ENCODE results near the gene TSEN54.

Gene TSEN54

GRCh38 chr17:75526555-75527270, 10.4 kb downstream of the TSEN54 start:
- DNase-seq = no peak
- in situ Hi-C loops (cut with HindIII; ENCODE audit: low pct_ligation_motif_present, low pct_unique_long_range_greater_than_20kb, low sequenced_read_pairs) = no loop called here

DNA sequence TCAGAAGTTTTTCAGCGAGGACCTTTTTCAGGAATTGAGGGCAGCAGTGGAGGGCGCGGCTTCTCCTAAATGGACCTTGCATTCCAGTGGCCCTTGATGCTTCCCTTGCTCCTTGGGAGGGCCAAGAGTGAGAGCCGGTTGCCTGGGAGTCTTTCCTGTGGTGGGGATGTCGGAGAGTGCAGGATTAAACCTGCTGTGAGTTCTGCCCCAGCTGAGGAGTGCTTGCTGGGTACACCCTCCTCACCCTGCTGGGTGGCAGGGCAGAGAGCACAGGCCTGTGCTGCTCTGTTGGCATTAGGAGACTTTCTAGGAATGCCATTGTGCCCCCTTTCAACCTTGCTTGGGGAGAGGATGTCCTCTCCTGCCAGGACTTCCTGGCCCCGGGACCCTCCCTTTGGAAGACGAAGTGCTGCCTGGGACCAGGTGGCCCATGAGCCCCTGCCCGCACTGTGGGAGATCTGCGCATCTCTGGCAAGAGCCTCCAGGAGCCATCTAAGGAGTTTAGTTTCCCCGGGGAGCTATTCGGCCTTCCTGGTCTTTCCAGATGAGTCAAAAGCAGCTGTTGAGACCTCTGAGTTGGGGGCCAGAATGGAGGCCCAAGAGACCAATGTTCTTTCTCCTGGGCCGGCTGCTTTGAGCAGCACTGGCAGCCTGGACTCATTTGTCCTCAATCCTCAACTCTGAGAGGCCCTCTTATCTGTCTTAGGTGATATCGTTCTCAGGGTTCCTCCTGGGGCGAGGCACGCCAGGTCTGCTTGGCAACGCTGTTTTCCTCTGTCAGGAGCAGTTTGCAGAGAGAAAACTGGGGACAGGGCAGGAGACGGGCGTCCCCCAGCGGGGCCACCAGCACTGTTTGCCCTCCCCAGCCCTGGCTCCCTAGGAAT, 14.8 kb downstream of the TSEN54 start:
- DNase-seq = no peak
- in situ Hi-C loops (cut with HindIII; ENCODE audit: low pct_ligation_motif_present, low pct_unique_long_range_greater_than_20kb, low sequenced_read_pairs) = no loop called here

- DNase-seq = no peak
Observed at GRCh38 chr17:75531721-75532072, 15.4 kb downstream of the TSEN54 start.

DNA sequence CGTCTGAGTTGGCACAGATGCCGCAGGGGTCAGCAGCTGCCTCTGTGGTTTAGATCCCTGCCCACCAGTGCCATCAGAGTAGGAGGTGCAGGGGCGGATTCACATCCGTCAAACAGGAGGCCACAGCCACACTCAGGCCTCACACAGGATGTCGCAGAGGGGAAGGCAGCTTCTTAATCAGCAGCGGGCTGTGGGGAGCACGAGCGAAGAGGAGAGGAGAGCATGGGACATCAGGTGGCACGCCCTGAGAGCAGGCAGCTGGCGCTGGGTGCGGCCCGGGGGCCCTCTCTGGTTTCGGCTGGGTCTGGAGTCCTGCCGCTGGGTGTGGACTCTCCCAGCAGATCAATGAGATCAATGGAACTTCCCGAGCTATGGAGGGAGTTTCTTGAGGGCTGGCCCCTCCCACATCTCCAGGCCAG, 18.8 kb downstream of the TSEN54 start:
- DNase-seq = no peak
- in situ Hi-C loops (cut with HindIII; ENCODE audit: low pct_ligation_motif_present, low pct_unique_long_range_greater_than_20kb, low sequenced_read_pairs) = no loop called here

More at GRCh38 chr17:75531721-75532072, 15.4 kb downstream of the TSEN54 start:
- in situ Hi-C loops (cut with HindIII; ENCODE audit: low pct_ligation_motif_present, low pct_unique_long_range_greater_than_20kb, low sequenced_read_pairs) = no loop called here

DNA sequence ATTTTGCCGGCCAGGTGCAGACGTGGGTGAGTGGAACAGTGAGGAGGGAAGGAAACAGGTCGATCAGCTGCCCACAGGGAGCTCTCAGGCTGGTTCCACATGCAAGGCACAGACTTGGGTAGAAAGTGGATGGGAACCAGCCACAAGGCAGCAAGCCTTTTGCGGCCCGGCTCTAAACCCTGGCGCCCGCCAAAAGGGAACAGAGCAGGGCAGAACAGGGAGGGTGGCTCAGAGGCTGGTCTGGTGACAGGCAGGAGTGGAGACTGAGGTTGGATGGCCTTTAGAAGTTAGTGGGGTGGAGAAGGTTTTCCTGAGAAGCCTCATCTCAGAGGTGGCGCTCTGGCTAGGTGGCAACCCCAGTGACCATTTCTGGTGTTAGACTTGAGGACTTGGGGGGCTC, 19.5 kb downstream of the TSEN54 start:
- DNase-seq = no peak
- in situ Hi-C loops (cut with HindIII; ENCODE audit: low pct_ligation_motif_present, low pct_unique_long_range_greater_than_20kb, low sequenced_read_pairs) = no loop called here

- DNase-seq = no peak
- in situ Hi-C loops (cut with HindIII; ENCODE audit: low pct_ligation_motif_present, low pct_unique_long_range_greater_than_20kb, low sequenced_read_pairs) = no loop called here
Observed at GRCh38 chr17:75536366-75536765, 20.0 kb downstream of the TSEN54 start.

DNA sequence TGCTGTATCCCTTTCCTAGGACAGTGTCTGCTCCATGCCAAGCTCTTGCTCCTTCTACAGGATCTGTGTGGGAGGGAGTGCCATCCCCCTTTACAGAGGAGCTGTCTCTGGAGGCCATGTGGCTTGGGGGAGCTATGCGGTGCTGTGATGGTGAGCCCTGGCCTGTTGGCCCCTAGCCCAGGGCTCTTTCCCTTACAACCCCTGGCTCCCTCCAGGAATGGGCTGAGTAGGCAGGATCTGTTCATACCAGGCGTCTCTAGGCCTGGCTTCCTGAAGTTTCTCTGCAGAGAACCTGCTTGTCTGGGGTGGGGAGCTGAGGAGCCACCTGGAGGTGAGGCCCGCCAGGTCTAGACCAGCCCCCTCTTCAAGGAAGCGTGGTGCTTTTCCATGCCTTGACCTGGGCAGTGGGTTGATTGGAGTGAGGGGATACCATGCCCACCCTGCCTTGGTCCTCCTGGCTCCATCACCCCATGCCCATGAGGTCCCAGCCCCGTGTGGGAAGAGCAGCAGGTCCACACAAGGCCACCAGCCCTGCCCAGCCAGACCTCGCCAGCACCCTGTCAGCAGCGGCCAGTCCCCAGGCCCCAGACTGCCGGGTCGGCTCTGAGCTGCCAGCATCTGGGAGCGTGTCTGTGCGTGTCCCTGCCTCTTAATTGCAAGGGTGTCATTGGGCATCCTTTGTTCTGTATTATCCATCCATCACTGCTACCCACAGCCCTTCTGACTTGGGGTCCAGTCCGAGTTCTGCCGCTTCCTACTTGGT, 23.8 kb downstream of the TSEN54 start:
- in situ Hi-C loops (cut with HindIII; ENCODE audit: low pct_ligation_motif_present, low pct_unique_long_range_greater_than_20kb, low sequenced_read_pairs) = no loop called here
- DNase-seq = no peak

- no peak for DNase-seq
- in situ Hi-C loops (cut with HindIII; ENCODE audit: low pct_ligation_motif_present, low pct_unique_long_range_greater_than_20kb, low sequenced_read_pairs) = no loop called here
Observed at GRCh38 chr17:75540923-75541503, 24.7 kb downstream of the TSEN54 start.

- in situ Hi-C loops (cut with HindIII; ENCODE audit: low pct_ligation_motif_present, low pct_unique_long_range_greater_than_20kb, low sequenced_read_pairs) = no loop called here
- DNase-seq = no peak
Observed at GRCh38 chr17:75542229-75542628, 25.9 kb downstream of the TSEN54 start.

DNA sequence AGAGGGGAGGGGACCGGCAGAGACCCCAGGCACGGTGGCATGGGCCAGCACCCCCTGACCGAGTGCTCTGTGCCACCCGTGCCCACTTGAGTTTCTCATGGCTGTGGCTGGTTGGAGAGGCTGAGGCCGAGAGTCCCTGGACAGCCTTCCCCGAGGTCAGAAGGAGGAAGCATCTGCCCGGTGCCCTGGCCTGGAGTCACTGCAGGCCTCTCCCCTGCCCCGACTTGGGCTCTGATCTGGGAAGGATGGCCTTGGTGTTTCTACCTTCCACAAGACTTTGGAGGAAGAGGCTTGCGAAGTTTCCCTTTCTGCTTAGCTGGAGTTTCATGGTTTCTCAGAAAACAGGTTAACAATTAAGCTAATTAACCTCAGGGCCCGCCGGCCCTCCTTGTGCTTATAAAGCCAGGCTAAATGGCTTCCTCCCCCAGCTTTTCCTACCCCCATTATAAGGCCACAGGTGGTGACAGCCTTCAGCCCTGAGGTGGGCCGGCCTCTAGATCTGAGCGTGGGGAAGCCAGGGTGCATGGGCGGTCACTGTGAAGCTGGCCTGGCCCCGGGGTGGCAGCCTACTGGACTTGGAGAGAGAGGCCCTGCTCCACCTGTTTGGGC, 26.5 kb downstream of the TSEN54 start:
- in situ Hi-C loops (cut with HindIII; ENCODE audit: low pct_ligation_motif_present, low pct_unique_long_range_greater_than_20kb, low sequenced_read_pairs) = no loop called here
- no peak for DNase-seq

DNA sequence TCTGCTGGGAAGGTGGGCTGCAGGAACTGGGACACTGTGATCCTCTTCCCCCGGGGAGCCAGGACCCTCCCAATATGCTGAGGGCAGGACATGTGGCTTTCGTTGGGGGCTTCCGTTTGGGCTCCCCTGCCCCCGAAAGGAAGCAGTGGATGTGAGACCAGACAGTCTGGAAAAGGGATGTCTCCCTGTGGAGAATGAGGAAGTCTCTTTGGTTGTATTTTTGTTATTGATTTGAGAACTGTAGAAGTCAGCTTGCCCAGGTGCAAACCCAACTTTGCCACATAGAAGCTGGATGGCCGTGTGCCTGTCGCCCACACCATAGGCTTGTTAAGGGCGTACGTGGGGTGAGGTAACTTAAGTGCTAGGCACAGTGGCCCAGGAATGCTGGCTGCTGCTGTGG, 27.9 kb downstream of the TSEN54 start:
- in situ Hi-C loops (cut with HindIII; ENCODE audit: low pct_ligation_motif_present, low pct_unique_long_range_greater_than_20kb, low sequenced_read_pairs) = no loop called here
- DNase-seq = no peak

DNA sequence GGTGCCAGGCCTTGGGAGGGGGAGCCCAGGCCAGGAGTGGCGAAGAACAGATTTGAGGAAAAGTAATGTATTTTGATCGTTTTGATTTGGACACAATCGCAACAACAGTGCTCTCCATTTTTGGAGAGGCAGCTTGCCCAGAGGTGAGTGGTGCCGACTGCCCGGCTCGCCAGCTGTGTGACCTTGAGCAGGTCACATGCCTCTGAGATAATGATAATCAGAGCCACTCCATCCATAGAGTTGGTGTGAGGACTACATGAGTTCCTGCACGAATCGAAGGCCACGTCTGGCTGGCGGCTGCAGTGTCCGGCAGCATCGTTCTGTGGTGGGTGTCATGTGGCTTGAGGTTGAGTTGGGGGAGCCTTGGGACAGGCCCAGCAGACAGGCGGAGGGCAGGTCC, 29.9 kb downstream of the TSEN54 start:
- in situ Hi-C loops (cut with HindIII; ENCODE audit: low pct_ligation_motif_present, low pct_unique_long_range_greater_than_20kb, low sequenced_read_pairs) = no loop called here
- no peak for DNase-seq

DNA sequence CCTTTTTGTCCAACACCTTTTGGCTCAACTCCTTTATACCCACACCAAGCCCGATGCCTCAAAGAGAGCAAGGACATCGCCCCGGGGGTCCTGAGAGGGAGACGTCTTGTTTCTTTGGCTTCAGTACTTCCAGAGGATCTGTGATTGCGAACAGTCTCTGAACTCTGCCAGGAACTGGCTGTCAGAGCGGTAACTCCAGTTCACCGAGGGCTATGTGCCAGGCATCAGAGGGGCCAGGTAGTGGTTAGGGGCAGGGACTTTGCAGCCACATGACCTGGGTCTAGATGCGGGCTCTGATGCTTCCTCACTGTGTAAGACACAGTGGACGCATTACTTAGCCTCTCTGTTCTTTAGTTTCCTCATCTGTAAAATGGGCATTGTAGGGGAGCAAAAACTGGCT, 30.8 kb downstream of the TSEN54 start:
- no peak for DNase-seq
- in situ Hi-C loops (cut with HindIII; ENCODE audit: low pct_ligation_motif_present, low pct_unique_long_range_greater_than_20kb, low sequenced_read_pairs) = no loop called here

GRCh38 chr17:75548813-75549212, 32.5 kb downstream of the TSEN54 start:
- no peak for DNase-seq
- in situ Hi-C loops (cut with HindIII; ENCODE audit: low pct_ligation_motif_present, low pct_unique_long_range_greater_than_20kb, low sequenced_read_pairs) = no loop called here

GRCh38 chr17:75549246-75550138, 33.2 kb downstream of the TSEN54 start:
- in situ Hi-C loops (cut with HindIII; ENCODE audit: low pct_ligation_motif_present, low pct_unique_long_range_greater_than_20kb, low sequenced_read_pairs) = no loop called here
- DNase-seq = no peak

- in situ Hi-C loops (cut with HindIII; ENCODE audit: low pct_ligation_motif_present, low pct_unique_long_range_greater_than_20kb, low sequenced_read_pairs) = no loop called here
- no peak for DNase-seq
Observed at GRCh38 chr17:75550139-75550465, 33.8 kb downstream of the TSEN54 start.

DNA sequence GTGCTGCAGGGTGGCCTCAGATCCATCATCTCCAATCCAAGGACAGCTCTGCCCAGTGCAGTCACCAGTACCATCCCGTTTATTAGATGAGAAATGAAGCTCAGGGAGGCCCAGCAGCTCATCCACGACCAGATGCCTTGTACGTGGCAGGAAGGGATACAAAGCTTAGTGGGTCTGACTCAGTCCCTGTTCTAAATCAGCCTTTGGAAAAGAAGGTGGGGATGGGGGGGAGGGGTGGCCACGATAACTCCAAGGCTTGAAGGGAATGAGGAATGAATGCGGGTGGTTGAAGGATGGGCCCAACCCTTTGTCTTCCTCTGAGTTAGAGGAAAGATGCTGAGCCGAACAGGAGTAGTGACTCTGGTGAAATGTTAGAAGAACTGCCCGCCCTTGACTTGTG, 34.9 kb downstream of the TSEN54 start:
- in situ Hi-C loops (cut with HindIII; ENCODE audit: low pct_ligation_motif_present, low pct_unique_long_range_greater_than_20kb, low sequenced_read_pairs) = no loop called here
- DNase-seq = no peak

All from ACHN (cell line).